GM19240 (cell line): Measurements from ENCODE around the gene MOGAT3.

Experiments
- DNase-seq: peaks from one replicate; pipeline ENCODE4 v3.0.0; 2011; ENCODE audit warnings: low spot score; ENCODE audit not compliant: insufficient read length

Gene MOGAT3

GRCh38 chr7:101172854-101173751, 27.7 kb downstream of the MOGAT3 start:
- no peak for DNase-seq

GRCh38 chr7:101172005-101172853, 28.6 kb downstream of the MOGAT3 start:
- no peak for DNase-seq

DNA sequence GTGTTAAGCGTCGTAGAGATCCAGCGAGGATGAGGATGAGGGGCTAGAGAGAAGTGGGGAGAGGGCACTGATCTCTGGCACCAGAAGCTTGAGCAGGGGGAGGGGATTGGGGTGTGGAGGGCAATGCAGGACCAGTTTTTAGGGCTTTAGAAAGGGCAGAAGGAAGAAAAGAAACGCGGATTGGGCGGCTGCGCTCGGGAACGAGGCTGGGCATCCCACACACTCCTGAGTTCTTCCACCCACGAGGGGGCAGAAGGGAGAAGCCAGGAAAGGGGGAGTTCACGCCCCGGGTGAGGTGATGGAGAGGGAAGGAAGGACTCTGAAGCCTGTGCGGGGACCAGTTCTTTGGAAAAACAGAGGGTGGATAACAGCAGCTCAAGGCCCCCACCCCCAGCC, 29.4 kb downstream of the MOGAT3 start:
- no peak for DNase-seq

DNA sequence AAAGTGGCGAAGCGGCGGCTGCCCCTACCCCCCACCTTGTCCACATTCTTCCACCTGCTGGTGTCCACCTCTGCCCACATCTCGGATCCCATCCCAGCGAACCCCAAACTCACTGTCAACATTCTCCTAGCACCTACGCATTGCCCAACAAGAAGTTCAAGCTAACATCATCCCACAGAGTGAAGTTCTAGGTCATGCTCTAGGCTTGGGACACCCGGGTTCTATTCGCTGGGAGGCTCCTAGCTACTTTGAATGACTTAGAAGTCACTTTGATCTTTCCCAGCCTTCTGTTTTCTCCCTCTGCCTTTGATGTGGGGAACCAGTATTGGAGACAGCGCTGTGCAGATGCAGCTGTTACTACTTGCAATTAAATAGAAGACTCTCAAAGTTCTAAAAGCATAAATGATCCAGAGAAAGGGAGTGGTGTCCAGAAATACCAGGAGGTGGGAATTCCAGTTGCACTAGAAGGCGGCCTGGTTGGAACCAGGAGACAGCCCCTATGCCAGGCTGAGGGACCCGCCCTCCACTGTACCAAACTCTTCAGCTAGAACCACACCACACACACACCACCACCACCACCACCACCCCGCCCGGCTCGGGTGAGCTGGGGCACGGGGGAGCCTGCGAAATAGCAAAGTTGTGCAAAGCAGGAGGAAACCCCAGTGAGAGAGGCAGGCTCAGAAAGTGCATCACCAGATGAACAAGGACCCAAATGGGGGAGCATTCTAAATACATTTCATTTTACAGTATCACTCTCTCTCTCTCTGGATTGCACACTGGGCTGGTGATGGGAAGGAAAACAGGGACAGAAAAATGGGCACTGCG, 30.0 kb downstream of the MOGAT3 start:
- no peak for DNase-seq

- DNase-seq = peak; percentile 79
These were observed 30.8 kb downstream of the MOGAT3 start for GRCh38 chr7:101169838-101170551.

GRCh38 chr7:101169110-101169837, 31.6 kb downstream of the MOGAT3 start:
- DNase-seq = no peak

- DNase-seq = no peak
These were observed 32.3 kb downstream of the MOGAT3 start for GRCh38 chr7:101168412-101169049.

- no peak for DNase-seq
These were observed 33.0 kb downstream of the MOGAT3 start for GRCh38 chr7:101167645-101168411.

GRCh38 chr7:101166909-101167644, 33.8 kb downstream of the MOGAT3 start:
- DNase-seq = no peak

- DNase-seq = no peak
These were observed 34.3 kb downstream of the MOGAT3 start for GRCh38 chr7:101166648-101166908.

GRCh38 chr7:101165958-101166647, 34.7 kb downstream of the MOGAT3 start:
- DNase-seq = no peak

GRCh38 chr7:101165075-101165957, 35.5 kb downstream of the MOGAT3 start, which contains the start of gene VGF:
VGF (minus strand) TSS chr7:101165569; CDS start chr7:101164843, 726 bp downstream.
- DNase-seq = peak; percentile 94

DNA sequence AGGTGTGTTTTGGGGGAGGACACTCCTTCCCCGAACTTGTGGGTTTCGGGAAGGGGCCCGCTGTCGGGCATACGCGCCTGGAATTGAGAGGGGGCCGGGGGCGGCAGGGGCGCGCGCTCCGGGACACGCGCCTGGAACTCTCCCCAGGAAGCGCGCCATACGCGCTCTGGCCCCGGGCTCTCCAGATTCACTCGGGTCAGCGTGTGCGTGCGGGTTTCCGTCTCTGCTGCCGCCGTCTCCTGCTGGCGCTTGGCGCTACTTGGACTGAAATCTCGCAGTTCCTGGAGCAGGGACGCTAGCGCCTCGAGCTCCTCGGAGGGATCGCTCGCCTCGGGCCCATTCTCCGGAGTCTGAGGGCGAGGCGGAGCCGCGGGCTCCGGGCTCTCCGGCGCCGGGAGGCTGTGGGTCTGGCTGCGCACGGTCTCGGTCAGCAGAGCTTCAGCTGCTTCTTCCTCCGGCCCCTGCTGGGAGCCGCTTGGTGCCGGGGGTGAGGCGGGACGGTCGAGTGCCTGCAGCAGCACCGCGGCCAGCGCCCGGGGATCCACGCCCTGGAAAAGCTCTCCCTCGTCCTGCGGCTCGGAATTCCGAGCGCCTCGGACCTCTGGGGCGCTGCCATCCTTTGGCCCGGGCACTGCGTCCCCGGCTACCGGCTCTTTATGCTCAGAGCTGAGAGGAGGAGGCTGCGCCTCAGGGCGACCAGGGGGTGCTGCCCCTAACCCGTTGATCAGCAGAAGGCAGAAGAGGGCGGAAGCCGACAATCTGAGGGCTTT, 36.6 kb downstream of the MOGAT3 start:
- no peak for DNase-seq

DNA sequence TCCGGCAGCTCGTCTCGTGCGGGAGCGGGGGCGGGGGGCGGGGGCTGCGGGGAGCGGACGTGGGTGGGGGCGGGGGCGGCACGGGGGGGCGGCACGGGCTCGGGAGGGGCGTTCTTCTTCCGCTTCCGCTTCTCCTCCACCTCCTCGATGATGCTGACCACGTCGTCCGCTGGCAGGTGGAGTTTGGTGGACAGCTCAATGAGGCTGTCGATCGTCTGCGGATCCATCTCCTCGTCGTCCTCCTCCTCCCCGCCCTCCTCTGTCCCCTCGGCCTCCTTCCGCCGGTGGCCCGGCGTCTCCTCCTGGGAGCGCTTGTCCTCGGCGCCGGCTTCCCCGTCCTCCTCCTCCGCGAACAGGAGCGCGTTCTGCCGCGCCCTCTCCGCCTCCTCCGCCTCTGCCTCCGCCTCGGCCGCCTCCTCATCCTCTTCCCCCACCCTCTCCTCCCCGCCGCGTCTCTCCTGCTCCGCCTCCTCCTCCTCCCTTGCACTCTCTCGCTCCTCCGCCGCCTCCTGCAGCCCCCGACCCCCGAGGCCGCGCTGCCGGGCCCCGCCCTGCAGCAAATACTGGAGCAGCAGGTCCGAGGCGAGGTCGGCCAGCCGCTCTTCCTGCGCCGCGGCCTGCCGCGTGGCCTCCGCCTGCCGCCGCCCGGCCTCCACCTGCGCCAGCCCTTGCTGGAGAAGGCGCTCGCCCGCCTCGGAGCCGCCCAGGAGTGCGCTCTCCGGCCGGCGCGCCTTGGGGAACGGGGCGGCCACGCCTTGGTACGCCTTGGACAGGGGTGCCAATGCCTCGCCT, 37.4 kb downstream of the MOGAT3 start:
- DNase-seq = no peak
